ENCODE results near the gene TCEAL7. TPM values are rescaled to one million over a fixed set of nuclear protein-coding genes. Genes with fewer than 3 reads are reported as not detected.

TCEAL7 gene
- total RNA-seq, 1 experiment from 2014 or later: not detected

DNA sequence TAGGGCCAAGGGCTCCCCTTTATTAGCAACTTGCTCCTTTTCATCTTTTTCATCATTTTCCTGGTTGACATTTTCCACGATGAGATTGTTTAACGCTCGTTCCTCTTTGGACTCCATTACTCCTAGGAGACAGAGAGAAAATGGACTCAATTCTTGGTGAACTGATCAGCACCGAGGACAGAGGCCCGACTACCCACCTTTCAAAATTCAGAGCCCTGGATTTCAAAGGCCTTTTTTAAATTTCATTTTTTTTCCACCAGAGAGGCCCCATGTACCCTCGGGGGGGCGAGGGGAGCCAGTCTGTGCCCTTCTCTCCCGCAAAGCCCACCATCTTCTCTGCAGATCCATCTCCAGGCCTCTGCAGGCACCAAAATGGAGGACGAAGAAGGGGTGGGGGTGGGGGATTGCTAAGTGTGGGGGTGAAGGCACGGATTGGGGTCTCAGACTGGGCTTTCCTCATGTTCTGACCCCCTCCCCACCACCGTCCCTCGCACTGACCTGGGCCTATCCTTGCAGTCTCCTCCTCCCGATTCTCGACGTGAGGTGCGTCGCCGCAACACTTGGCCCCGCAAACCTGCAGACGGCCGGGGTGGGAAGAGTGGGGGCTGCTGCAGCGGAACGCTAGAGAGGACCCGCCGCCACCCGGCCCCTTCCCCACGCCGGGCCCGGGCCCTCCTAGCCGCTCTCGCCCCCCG, 20.0 kb upstream of the TCEAL7 start:
- no peak overlapping the region for H3K9ac ChIP-seq (ENCODE audit: low read length)
- no peaks in the 10 kb centered on the region for H3K36me3 ChIP-seq (ENCODE audit: low read depth, low read length)
- POLR2A ChIA-PET (ENCODE audit: unreplicated experiment): no interaction called here
- no peaks in the 10 kb centered on the region for H3K9me3 ChIP-seq (ENCODE audit: low read length)
- no peaks in the 10 kb centered on the region for H3K79me2 ChIP-seq (ENCODE audit: low read length)
- ATAC-seq: no peak
- H3F3A ChIP-seq (ENCODE audit: low read length, unreplicated experiment): no peaks in the 10 kb centered on the region
- H3K4me1 ChIP-seq (ENCODE audit: insufficient read depth, low read length): peaks cover 3% of the 10 kb centered on the region; the same call in 1 of the 2 replicates
- TSS peak; percentile 33 for BruUV-seq (replicated peaks)
- CTCF ChIA-PET: no interaction called here
- H3K9me2 ChIP-seq (replicated peaks; ENCODE audit: low read length): no peaks in the 10 kb centered on the region
- 0 out of 2 replicates have a peak, but pooled peaks cover 5% of the 10 kb centered on the region for H3K27me3 ChIP-seq (ENCODE audit: low read length)
- H3K27ac ChIP-seq (ENCODE audit: low read length): no peak overlapping the region
- peak overlapping the region; percentile 83 for H2AFZ ChIP-seq (ENCODE audit: low read length)
- TF ChIP-seq, protein P1, sequence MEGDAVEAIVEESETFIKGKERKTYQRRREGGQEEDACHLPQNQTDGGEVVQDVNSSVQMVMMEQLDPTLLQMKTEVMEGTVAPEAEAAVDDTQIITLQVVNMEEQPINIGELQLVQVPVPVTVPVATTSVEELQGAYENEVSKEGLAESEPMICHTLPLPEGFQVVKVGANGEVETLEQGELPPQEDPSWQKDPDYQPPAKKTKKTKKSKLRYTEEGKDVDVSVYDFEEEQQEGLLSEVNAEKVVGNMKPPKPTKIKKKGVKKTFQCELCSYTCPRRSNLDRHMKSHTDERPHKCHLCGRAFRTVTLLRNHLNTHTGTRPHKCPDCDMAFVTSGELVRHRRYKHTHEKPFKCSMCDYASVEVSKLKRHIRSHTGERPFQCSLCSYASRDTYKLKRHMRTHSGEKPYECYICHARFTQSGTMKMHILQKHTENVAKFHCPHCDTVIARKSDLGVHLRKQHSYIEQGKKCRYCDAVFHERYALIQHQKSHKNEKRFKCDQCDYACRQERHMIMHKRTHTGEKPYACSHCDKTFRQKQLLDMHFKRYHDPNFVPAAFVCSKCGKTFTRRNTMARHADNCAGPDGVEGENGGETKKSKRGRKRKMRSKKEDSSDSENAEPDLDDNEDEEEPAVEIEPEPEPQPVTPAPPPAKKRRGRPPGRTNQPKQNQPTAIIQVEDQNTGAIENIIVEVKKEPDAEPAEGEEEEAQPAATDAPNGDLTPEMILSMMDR (conservative IDR thresholded peaks at IDR 0.05; ENCODE audit: low read depth, low read length): no peak
- no peak for TF ChIP-seq EZH2 (IDR thresholded peaks at IDR 0.05; ENCODE audit: low read length, unreplicated experiment)
- TF ChIP-seq EZH2phosphoT487 (IDR thresholded peaks at IDR 0.05; ENCODE audit: borderline replicate concordance, low read length): no peak
- H3K4me2 ChIP-seq (ENCODE audit: low read length): peak overlapping the region; percentile 84
- H3K4me3 ChIP-seq (ENCODE audit: low read length): peak overlapping the region; percentile 68
- no peaks in the 10 kb centered on the region for H4K20me1 ChIP-seq (ENCODE audit: low read length)
- intact Hi-C loops (cut with micrococcal nuclease): no loop called here
- DNase-seq: no peak

DNA sequence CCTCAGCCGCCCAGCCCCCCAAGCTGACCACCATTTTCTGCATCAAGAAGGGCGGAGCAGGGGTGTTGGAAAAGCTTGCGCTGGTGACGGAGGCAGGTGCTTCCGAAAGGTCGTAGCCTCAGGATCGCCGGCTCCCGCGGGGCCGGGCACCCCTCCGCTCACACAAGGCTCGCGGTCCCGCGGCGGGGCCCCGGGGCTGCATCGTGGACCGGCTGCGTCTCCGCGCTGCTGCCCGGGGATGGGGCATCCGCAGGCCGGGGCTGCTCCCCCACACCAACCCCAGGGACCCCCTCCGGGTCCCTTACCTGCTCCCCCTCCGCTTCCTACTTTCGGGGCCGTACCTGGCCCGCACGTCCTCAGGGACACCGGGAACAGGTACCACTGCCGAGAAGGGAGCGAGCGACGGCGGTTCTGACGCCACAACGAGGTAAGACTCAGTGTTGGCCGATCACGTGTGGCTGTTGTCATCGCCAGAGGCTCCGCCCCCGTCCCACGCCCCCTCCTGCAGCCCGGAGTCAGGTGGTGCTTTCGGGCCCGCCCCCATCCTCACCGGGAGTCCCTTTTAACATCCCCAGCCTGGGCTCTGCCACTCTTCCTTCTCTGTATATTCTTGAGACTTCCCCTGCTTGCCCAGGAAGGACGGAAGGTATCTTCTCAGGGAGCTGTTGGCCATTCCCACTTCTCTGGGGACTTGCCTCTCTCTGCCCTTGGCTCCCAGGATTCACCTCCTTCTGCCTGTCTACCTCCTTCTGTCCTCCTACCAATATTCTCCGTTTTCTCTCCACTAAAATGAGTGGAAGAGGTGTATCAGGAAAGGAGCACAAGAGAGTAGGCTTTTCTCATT, 19.3 kb upstream of the TCEAL7 start, which contains the start of gene BEX2:
TSS of gene BEX2 (minus strand) at position 436 of the 844 bp plus-strand sequence. CDS start 1,014 bp downstream, outside the sequence.
- no TSS peak for BruUV-seq (replicated peaks)
- Histone ChIP-seq H4K20me1 (ENCODE audit: low read length) (no peaks in the 10 kb centered on the region), H2AFZ (ENCODE audit: low read length) (peak within 1 kb of the TSS; percentile 83), H3K79me2 (ENCODE audit: low read length) (no peaks in the 10 kb centered on the region), H3K36me3 (ENCODE audit: low read depth, low read length) (no peaks in the 10 kb centered on the region), H3K27ac (ENCODE audit: low read length) (no peak within 1 kb of the TSS), H3F3A (ENCODE audit: low read length, unreplicated experiment) (no peaks in the 10 kb centered on the region), H3K27me3 (ENCODE audit: low read length) (0 out of 2 replicates have a peak, but pooled peaks cover 5% of the 10 kb centered on the region), H3K4me2 (ENCODE audit: low read length) (peak within 1 kb of the TSS; percentile 84), H3K4me1 (ENCODE audit: insufficient read depth, low read length) (peaks cover 3% of the 10 kb centered on the region; the same call in 1 of the 2 replicates), H3K9ac (ENCODE audit: low read length) (no peak within 1 kb of the TSS), H3K9me3 (ENCODE audit: low read length) (no peaks in the 10 kb centered on the region), H3K4me3 (ENCODE audit: low read length) (peak within 1 kb of the TSS; percentile 68), H3K9me2 (replicated peaks; ENCODE audit: low read length) (no peaks in the 10 kb centered on the region)
- ATAC-seq (peak; percentile 89), DNase-seq (peak; percentile 58)
- TF ChIP-seq EZH2 (IDR thresholded peaks at IDR 0.05; ENCODE audit: low read length, unreplicated experiment) (no peak), EZH2phosphoT487 (IDR thresholded peaks at IDR 0.05; ENCODE audit: borderline replicate concordance, low read length) (no peak)
- TF ChIP-seq, protein P1 (conservative IDR thresholded peaks at IDR 0.05; ENCODE audit: low read depth, low read length): no peak
- POLR2A ChIA-PET (ENCODE audit: unreplicated experiment): no interaction called here
- CTCF ChIA-PET: no interaction called here
- intact Hi-C loops (cut with micrococcal nuclease): no loop called here
